K562 (cell line): ENCODE data around the gene UCKL1.

Experiments
- CREB5 ChIP-seq: fragments of 250-450 bp; sonication (Bioruptor Pico); IDR thresholded peaks from 2 replicates; pipeline ENCODE4 v1.5.0; 2020; ENCODE audit warnings: mild to moderate bottlenecking
- EP300 ChIP-seq: IDR thresholded peaks from 2 replicates; pipeline ENCODE4 v1.6.1; 2012; ENCODE audit warnings: low read length, improper control_type of control experiment
- KLF1 ChIP-seq: fragments of 450-650 bp; IDR thresholded peaks from 2 replicates; pipeline ENCODE4 v1.6.1; 2016; ENCODE audit warnings: missing genetic modification characterization, missing compliant biosample characterization
- MAFG ChIP-seq: fragments of 450-650 bp; conservative IDR thresholded peaks from 2 replicates; pipeline ENCODE4 v1.6.1; 2016; ENCODE audit warnings: missing genetic modification characterization, missing compliant biosample characterization
- MED1 ChIP-seq: sonication (generic); formaldehyde crosslinking; IDR thresholded peaks from 2 replicates; pipeline ENCODE4 v1.8.1; 2023; ENCODE audit warnings: missing genetic modification reagents, borderline replicate concordance
- MYNN ChIP-seq, 2 experiments: sonication (generic); formaldehyde crosslinking in 1 of 2; IDR thresholded peaks; 2 replicates each; pipeline versions ENCODE4 v1.5.0 to v1.6.1; 2016 to 2020; ENCODE audit warnings: antibody characterized with exemption in 1 of 2, missing genetic modification reagents in 1 of 2
- PHF20 ChIP-seq: fragments of 450-650 bp; IDR thresholded peaks from 2 replicates; pipeline ENCODE4 v1.6.1; 2018; ENCODE audit not compliant: partially characterized antibody
- PRMT5 ChIP-seq: sonication (generic); formaldehyde crosslinking; IDR thresholded peaks from 2 replicates; pipeline ENCODE4 v1.5.0; 2020; ENCODE audit warnings: missing genetic modification reagents
- SP1 ChIP-seq: sonication (generic); formaldehyde crosslinking; IDR thresholded peaks from 2 replicates; pipeline ENCODE4 v1.8.1; 2022; ENCODE audit warnings: mild to moderate bottlenecking, missing genetic modification reagents
- SP2 ChIP-seq: IDR thresholded peaks from 2 replicates; pipeline ENCODE4 v1.6.1; 2011; ENCODE audit warnings: mild to moderate bottlenecking, low read depth, low read length, moderate library complexity; ENCODE audit not compliant: poor library complexity, severe bottlenecking; ENCODE audit errors: extremely low read depth
- YY1 ChIP-seq, 3 experiments: IDR thresholded peaks; 2 replicates each; pipeline ENCODE4 v1.6.1; 2011; ENCODE audit warnings: low read length in 2 of 3, mild to moderate bottlenecking in 2 of 3, moderate library complexity in 2 of 3, borderline replicate concordance in 1 of 3, control low read depth in 1 of 3, low read depth in 1 of 3; ENCODE audit not compliant: insufficient read depth in 3 of 3, insufficient replicate concordance in 2 of 3, control insufficient read depth in 1 of 3, insufficient read length in 1 of 3; ENCODE audit errors: extremely low read depth in 1 of 3
- ZBTB34 ChIP-seq: fragments of 250-450 bp; sonication (Bioruptor Pico); IDR thresholded peaks from 2 replicates; pipeline ENCODE4 v1.8.0; 2021; ENCODE audit warnings: mild to moderate bottlenecking, moderate library complexity
- ZNF561 ChIP-seq: fragments of 450-650 bp; formaldehyde crosslinking; conservative IDR thresholded peaks from 2 replicates; pipeline ENCODE4 v1.4.0; 2020; ENCODE audit warnings: mild to moderate bottlenecking, moderate library complexity
- TF ChIP-seq, protein P1 (sequence below), 3 experiments: IDR thresholded peaks in 2 of 3; conservative IDR thresholded peaks in 1 of 3; 2 replicates each; pipeline ENCODE4 v1.5.1; 2011 to 2012; ENCODE audit warnings: low read length in 3 of 3, mild to moderate bottlenecking in 3 of 3, control low read depth in 2 of 3, improper control_type of control experiment in 1 of 3, inconsistent platforms in 1 of 3, low read depth in 1 of 3, mixed read lengths in 1 of 3, moderate library complexity in 1 of 3; ENCODE audit not compliant: insufficient read depth in 2 of 3

- TF ChIP-seq SP1 (CRISPR knock-in tag), result no peak
- TF ChIP-seq CREB5 (CRISPR knock-in tag), result no peak
- no peak for TF ChIP-seq MYNN (IDR thresholded peaks at IDR 0.05)
- TF ChIP-seq MYNN (CRISPR knock-in tag; IDR thresholded peaks at IDR 0.05), result no peak
- TF ChIP-seq EP300, result no peak
- TF ChIP-seq MAFG (tag), result no peak
- TF ChIP-seq YY1 (IDR thresholded peaks at IDR 0.05; ENCODE audit: borderline replicate concordance in 1 of 3, control insufficient read depth in 1 of 3, extremely low read depth in 1 of 3, insufficient read depth in 3 of 3, insufficient read length in 1 of 3, insufficient replicate concordance in 2 of 3, low read depth in 1 of 3, low read length in 2 of 3), result no peak
- TF ChIP-seq MED1 (CRISPR knock-in tag), result no peak
- TF ChIP-seq PRMT5 (CRISPR knock-in tag), result no peak
- TF ChIP-seq ZBTB34 (CRISPR knock-in tag), result no peak
- TF ChIP-seq PHF20, result no peak
- no peak for TF ChIP-seq KLF1 (tag)
- TF ChIP-seq ZNF561 (CRISPR knock-in tag), result no peak
- TF ChIP-seq, protein P1, sequence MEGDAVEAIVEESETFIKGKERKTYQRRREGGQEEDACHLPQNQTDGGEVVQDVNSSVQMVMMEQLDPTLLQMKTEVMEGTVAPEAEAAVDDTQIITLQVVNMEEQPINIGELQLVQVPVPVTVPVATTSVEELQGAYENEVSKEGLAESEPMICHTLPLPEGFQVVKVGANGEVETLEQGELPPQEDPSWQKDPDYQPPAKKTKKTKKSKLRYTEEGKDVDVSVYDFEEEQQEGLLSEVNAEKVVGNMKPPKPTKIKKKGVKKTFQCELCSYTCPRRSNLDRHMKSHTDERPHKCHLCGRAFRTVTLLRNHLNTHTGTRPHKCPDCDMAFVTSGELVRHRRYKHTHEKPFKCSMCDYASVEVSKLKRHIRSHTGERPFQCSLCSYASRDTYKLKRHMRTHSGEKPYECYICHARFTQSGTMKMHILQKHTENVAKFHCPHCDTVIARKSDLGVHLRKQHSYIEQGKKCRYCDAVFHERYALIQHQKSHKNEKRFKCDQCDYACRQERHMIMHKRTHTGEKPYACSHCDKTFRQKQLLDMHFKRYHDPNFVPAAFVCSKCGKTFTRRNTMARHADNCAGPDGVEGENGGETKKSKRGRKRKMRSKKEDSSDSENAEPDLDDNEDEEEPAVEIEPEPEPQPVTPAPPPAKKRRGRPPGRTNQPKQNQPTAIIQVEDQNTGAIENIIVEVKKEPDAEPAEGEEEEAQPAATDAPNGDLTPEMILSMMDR (IDR thresholded peaks at IDR 0.05 in 2 of 3, conservative IDR thresholded peaks at IDR 0.05 in 1 of 3; ENCODE audit: insufficient read depth in 2 of 3, low read depth in 1 of 3, low read length in 3 of 3), result no peak
- no peak for TF ChIP-seq SP2
Observed at GRCh38 chr20:63952769-63953168, 3.4 kb downstream of the UCKL1 start.
